Vagina (tissue), 2 donors: ENCODE results near the gene PPFIA4.

Source experiments
- POLR2A ChIP-seq, 2 donors: fragments of 450-650 bp; IDR thresholded peaks; one replicate each; pipeline ENCODE4 v1.6.1; 2017; ENCODE audit warnings: antibody characterized with exemption in 2 of 2, mild to moderate bottlenecking in 2 of 2, moderate library complexity in 2 of 2
- POLR2AphosphoS5 ChIP-seq, 2 donors: sonication (generic); formaldehyde crosslinking; IDR thresholded peaks; one replicate each; pipeline ENCODE4 v1.9.0; 2017; ENCODE audit warnings: antibody characterized with exemption in 2 of 2, mild to moderate bottlenecking in 2 of 2, low read depth in 1 of 2; ENCODE audit not compliant: insufficient read depth in 1 of 2
- TF ChIP-seq, protein P1 (sequence below), 3 experiments: fragments of 450-650 bp in 2 of 3; fragments of 200-600 bp in 1 of 3; sonication (generic) in 1 of 3; IDR thresholded peaks; one replicate each; pipeline ENCODE4 v1.5.1; 2017 to 2019; ENCODE audit warnings: antibody characterized with exemption in 3 of 3, mild to moderate bottlenecking in 2 of 3, moderate library complexity in 2 of 3

DNA sequence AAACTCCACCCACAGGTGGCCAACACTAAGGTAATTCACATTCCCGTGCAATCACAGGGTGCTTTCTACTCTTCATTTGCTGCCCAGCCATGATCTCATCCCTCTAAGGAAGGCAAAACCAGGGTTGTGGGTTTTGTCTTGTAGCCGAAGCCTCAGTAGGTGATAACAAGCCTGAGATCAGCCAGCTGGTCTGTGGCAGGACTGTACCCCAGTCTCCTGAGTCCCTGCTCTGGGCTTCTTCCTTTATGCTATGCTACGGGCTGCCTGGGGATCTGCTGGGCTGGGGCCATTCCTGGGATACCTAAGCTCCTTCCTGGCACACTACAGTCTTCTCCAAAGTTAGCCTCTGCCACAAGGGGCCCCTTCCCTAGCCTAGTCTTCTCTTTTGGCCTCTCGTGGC lies 9.8 kb downstream of the PPFIA4 start:
- TF ChIP-seq POLR2AphosphoS5 (IDR thresholded peaks at IDR 0.05; ENCODE audit: insufficient read depth in 1 of 2, low read depth in 1 of 2) (no peak), POLR2A (IDR thresholded peaks at IDR 0.05) (no peak)
- TF ChIP-seq, protein P1, sequence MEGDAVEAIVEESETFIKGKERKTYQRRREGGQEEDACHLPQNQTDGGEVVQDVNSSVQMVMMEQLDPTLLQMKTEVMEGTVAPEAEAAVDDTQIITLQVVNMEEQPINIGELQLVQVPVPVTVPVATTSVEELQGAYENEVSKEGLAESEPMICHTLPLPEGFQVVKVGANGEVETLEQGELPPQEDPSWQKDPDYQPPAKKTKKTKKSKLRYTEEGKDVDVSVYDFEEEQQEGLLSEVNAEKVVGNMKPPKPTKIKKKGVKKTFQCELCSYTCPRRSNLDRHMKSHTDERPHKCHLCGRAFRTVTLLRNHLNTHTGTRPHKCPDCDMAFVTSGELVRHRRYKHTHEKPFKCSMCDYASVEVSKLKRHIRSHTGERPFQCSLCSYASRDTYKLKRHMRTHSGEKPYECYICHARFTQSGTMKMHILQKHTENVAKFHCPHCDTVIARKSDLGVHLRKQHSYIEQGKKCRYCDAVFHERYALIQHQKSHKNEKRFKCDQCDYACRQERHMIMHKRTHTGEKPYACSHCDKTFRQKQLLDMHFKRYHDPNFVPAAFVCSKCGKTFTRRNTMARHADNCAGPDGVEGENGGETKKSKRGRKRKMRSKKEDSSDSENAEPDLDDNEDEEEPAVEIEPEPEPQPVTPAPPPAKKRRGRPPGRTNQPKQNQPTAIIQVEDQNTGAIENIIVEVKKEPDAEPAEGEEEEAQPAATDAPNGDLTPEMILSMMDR (IDR thresholded peaks at IDR 0.05), result no peak
